H1 (cell line): ENCODE data around the gene SYNPO. TPM values are rescaled to one million over a fixed set of nuclear protein-coding genes. Genes with fewer than 3 reads are reported as not detected.

Experiments
- ASH2L ChIP-seq: fragments of 200-600, 300-600 bp; sonication (generic); IDR thresholded peaks from one replicate; pipeline ENCODE4 v1.7.1; 2017; ENCODE audit warnings: low read length
- CBX8 ChIP-seq: fragments of 300-800, 300-1000 bp; sonication (generic); IDR thresholded peaks from 2 replicates; pipeline ENCODE4 v1.7.1; 2016; ENCODE audit warnings: low read depth, low read length, borderline replicate concordance
- CHD2 ChIP-seq: IDR thresholded peaks from 2 replicates; pipeline ENCODE4 v1.6.1; 2012; ENCODE audit warnings: low read length, improper control_type of control experiment
- CREB1 ChIP-seq: IDR thresholded peaks from 2 replicates; pipeline ENCODE4 v1.6.1; 2012; ENCODE audit warnings: inconsistent platforms
- E2F6 ChIP-seq: IDR thresholded peaks from 2 replicates; pipeline ENCODE4 v1.6.1; 2012; ENCODE audit warnings: inconsistent platforms
- HDAC6 ChIP-seq: IDR thresholded peaks from one replicate; pipeline ENCODE4 v1.7.1; 2012; ENCODE audit warnings: low read depth, mild to moderate bottlenecking, inconsistent platforms, low read length, moderate library complexity
- POLR2A ChIP-seq, 2 experiments: IDR thresholded peaks; 1 replicate in 1 of 2; 2 replicates in 1 of 2; pipeline ENCODE4 v1.6.1; 2011; ENCODE audit warnings: low read depth in 2 of 2, low read length in 2 of 2, mild to moderate bottlenecking in 2 of 2; ENCODE audit errors: control extremely low read depth in 1 of 2
- SP2 ChIP-seq: IDR thresholded peaks from 2 replicates; pipeline ENCODE4 v1.6.1; 2012; ENCODE audit warnings: mild to moderate bottlenecking, low read length, inconsistent platforms
- SRF ChIP-seq: IDR thresholded peaks from 2 replicates; pipeline ENCODE4 v1.6.1; 2011; ENCODE audit warnings: mild to moderate bottlenecking, low read depth, low read length, moderate library complexity
- SUZ12 ChIP-seq: fragments of 200-600 bp; sonication (generic); IDR thresholded peaks from 2 replicates; pipeline ENCODE4 v1.6.1; 2012; ENCODE audit warnings: mild to moderate bottlenecking, inconsistent platforms, low read length, moderate library complexity, mixed read lengths
- TAF7 ChIP-seq: optimal IDR thresholded peaks from 2 replicates; pipeline ENCODE3; 2011; ENCODE audit warnings: low read depth, mild to moderate bottlenecking, inconsistent platforms, low read length, moderate library complexity, borderline replicate concordance
- TCF12 ChIP-seq: IDR thresholded peaks from 2 replicates; pipeline ENCODE4 v1.6.1; 2011; ENCODE audit warnings: low read depth, mild to moderate bottlenecking, low read length
- polyA plus RNA-seq, 7 experiments: library from polyadenylated mRNA; depleted of rRNA in 3 of 7; stranded (reverse) in 5 of 7; unstranded in 2 of 7; fragments of >200 nt in 5 of 7; fragments of 200-250 nt in 2 of 7; gene quantifications; 1 replicate in 5 of 7; 2 replicates in 1 of 7; 4 replicates in 1 of 7; pipeline versions ENCODE4 v1.2.1 to v1.2.3, GENCODE V29; 2011 to 2013; ENCODE audit warnings: missing spikeins in 2 of 7, mixed read lengths in 2 of 7
- total RNA-seq: library from RNA; stranded (reverse); fragmentation: NEBNext Ultra II Directional; extraction: Animal tissue kit (Norgen Biotek cat#: 25700); gene quantifications from 2 replicates; pipeline ENCODE4 v1.2.1, GENCODE V29; 2021

The SYNPO gene
- total and polyA plus RNA-seq, 2 of the 8 experiments (the other 6 are each of a cell fraction or from before 2014, with no cell fraction given), result 2.3 TPM

GRCh38 chr5:150651924-150652671 is 11.6 kb downstream of the SYNPO start (continued):
- TF ChIP-seq CBX8, result no peak
- TF ChIP-seq CHD2, result no peak
- no peak for TF ChIP-seq ASH2L
- TF ChIP-seq SUZ12, result no peak
- TF ChIP-seq TCF12, result no peak
- no peak for TF ChIP-seq CREB1
- no peak for TF ChIP-seq E2F6
- no peak for TF ChIP-seq HDAC6
- no peak for TF ChIP-seq POLR2A (IDR thresholded peaks at IDR 0.05; ENCODE audit: control extremely low read depth in 1 of 2, low read depth in 2 of 2, low read length in 2 of 2)
- no peak for TF ChIP-seq SP2
- no peak for TF ChIP-seq TAF7
- no peak for TF ChIP-seq SRF
